Chondrocyte (in vitro differentiated cells): ENCODE data around the gene C1orf210. TPM values are rescaled to one million over a fixed set of nuclear protein-coding genes. Genes with fewer than 3 reads are reported as not detected.

Experiments used
- DNase-seq: peaks from one replicate; pipeline ENCODE4 v3.0.0; 2021; ENCODE audit warnings: mixed read lengths, low spot score
- H3K27ac Mint-ChIP-seq: one replicate; pipeline ENCODE4 v1.8.0; 2021; ENCODE audit warnings: mild to moderate bottlenecking, moderate library complexity, mixed read lengths; ENCODE audit not compliant: unreplicated experiment
- H3K27me3 Mint-ChIP-seq: 2 replicates; pipeline ENCODE4 v1.8.0; 2021; ENCODE audit warnings: low read depth, mixed read lengths
- H3K36me3 Mint-ChIP-seq: 2 replicates; pipeline ENCODE4 v1.8.0; 2021; ENCODE audit warnings: low read depth, mixed read lengths
- H3K4me1 Mint-ChIP-seq: 2 replicates; pipeline ENCODE4 v1.8.0; 2021; ENCODE audit warnings: low read depth, mild to moderate bottlenecking, mixed read lengths
- H3K4me3 Mint-ChIP-seq: one replicate; pipeline ENCODE4 v1.8.0; 2021; ENCODE audit warnings: mild to moderate bottlenecking, moderate library complexity, mixed read lengths; ENCODE audit not compliant: unreplicated experiment
- H3K9me3 Mint-ChIP-seq: 2 replicates; pipeline ENCODE4 v1.8.0; 2021; ENCODE audit warnings: low read depth, mixed read lengths
- total RNA-seq: library from RNA; stranded (reverse); gene quantifications from 3 replicates; pipeline ENCODE4 v1.2.1, GENCODE V29; 2021
- TF ChIP-seq, protein P1 (sequence below): fragments of 200-600 bp; sonication (generic); IDR thresholded peaks from 2 replicates; pipeline ENCODE4 v1.5.0; 2021; ENCODE audit warnings: antibody characterized with exemption, mild to moderate bottlenecking, moderate library complexity

Gene C1orf210
- total RNA-seq, 1 donor from 2014 or later, result not detected

DNA sequence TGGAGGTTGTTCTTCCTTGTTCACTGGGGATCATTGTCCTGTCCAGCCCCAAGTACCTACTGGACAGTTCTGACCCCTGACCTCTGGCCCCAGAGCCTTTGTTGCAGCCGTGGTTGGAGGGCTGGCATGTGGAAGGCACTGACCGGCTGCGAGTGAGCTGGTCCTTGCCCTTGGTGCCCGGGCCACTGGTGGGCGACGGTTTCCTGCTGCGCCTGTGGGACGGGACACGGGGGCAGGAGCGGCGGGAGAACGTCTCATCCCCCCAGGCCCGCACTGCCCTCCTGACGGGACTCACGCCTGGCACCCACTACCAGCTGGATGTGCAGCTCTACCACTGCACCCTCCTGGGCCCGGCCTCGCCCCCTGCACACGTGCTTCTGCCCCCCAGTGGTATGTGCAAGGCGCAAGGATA is 26.8 kb upstream of the C1orf210 start:
- H3K27ac Mint-ChIP-seq, result no peak overlapping the region
- no peaks in the 10 kb centered on the region for H3K4me1 Mint-ChIP-seq
- TF ChIP-seq, protein P1, sequence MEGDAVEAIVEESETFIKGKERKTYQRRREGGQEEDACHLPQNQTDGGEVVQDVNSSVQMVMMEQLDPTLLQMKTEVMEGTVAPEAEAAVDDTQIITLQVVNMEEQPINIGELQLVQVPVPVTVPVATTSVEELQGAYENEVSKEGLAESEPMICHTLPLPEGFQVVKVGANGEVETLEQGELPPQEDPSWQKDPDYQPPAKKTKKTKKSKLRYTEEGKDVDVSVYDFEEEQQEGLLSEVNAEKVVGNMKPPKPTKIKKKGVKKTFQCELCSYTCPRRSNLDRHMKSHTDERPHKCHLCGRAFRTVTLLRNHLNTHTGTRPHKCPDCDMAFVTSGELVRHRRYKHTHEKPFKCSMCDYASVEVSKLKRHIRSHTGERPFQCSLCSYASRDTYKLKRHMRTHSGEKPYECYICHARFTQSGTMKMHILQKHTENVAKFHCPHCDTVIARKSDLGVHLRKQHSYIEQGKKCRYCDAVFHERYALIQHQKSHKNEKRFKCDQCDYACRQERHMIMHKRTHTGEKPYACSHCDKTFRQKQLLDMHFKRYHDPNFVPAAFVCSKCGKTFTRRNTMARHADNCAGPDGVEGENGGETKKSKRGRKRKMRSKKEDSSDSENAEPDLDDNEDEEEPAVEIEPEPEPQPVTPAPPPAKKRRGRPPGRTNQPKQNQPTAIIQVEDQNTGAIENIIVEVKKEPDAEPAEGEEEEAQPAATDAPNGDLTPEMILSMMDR, result no peak
- H3K27me3 Mint-ChIP-seq, result no peaks in the 10 kb centered on the region
- no peak overlapping the region for H3K4me3 Mint-ChIP-seq
- no peaks in the 10 kb centered on the region for H3K9me3 Mint-ChIP-seq
- no peak for DNase-seq
- no peaks in the 10 kb centered on the region for H3K36me3 Mint-ChIP-seq

DNA sequence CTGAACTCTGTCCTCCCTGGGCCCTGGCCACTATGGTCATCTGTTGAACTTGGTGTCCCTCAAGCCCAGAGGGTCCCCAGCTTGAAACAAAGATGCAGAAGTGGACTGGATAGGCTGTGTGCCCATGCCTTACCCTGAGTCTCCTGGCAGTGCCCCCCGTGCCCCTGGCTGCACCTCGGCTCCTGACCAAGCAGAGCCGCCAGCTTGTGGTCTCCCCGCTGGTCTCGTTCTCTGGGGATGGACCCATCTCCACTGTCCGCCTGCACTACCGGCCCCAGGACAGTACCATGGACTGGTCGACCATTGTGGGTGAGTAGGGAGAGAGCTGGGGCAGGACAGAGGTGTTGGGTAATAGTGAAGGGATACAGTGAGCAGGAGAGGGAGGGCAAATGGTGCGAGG is 26.1 kb upstream of the C1orf210 start:
- TF ChIP-seq, protein P1, result no peak
- Mint-ChIP-seq H3K4me1 (no peaks in the 10 kb centered on the region), H3K27me3 (no peaks in the 10 kb centered on the region), H3K9me3 (no peaks in the 10 kb centered on the region), H3K27ac (no peak overlapping the region), H3K4me3 (no peak overlapping the region), H3K36me3 (no peaks in the 10 kb centered on the region)
- no peak for DNase-seq

DNA sequence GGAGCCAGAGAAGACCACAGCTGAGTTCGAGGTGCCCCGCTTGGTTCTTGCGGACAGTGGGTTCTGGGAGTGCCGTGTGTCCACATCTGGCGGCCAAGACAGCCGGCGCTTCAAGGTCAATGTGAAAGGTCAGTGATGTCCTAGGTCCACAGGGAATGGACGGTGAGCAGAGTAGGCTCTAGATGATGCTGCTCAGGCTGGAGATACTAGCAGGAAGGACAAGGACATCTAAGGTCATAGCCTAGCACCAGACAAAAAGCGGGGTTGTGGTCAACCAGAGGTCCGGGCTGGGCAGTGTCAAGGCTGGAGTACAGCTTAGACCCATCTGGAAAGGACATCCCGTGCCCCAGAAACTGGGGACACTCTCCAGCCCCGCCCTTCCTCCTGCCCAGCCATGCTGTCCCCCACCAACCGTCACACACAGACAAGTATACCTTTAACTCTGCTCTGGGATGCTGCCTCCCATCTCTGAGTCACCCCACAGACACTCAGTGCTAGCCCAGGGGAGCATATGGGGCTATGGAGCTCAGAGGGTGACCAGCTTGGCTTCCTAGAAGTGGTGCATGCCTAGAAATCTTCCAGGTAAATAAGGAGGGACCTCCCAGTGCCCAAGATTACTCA is 24.1 kb upstream of the C1orf210 start:
- H3K27me3 Mint-ChIP-seq, result peaks cover 3% of the 10 kb centered on the region
- no peak overlapping the region for H3K27ac Mint-ChIP-seq
- H3K36me3 Mint-ChIP-seq, result no peaks in the 10 kb centered on the region
- TF ChIP-seq, protein P1, result no peak
- H3K4me3 Mint-ChIP-seq, result no peak overlapping the region
- no peaks in the 10 kb centered on the region for H3K9me3 Mint-ChIP-seq
- DNase-seq, result no peak
- no peaks in the 10 kb centered on the region for H3K4me1 Mint-ChIP-seq

DNA sequence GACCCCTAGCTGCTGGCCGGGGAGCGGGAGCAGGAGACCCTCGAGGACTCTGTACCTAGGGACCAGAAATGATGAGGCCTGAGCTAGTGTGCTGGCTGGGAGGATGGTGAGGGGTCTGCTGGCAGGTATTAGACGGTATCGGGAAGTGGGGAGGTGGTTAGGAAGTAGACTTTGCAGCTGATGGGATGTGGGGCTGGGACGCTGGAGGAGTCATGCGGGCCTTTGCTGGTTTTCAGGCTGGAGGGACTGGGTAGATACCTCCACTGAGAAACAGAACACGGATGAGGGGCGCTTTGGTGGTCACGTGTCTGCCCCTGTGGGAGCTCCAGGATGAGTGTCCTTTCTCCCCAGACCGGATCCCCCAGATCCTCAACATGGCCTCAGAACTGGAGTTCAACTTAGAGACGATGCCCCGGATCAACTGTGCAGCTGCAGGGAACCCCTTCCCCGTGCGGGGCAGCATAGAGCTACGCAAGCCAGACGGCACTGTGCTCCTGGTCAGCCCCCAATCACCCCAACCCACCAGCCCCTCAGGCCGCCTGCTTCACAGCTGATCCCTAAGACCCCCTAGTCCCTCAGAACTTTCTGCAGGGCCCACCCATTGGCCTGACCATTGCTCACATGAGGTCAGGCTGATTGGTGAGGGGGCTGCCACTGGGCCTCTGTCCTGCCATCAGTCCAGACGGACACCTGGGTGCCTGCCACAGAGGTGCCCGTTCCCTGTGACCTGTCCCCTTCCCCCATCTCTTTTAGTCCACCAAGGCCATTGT is 23.4 kb upstream of the C1orf210 start:
- TF ChIP-seq, protein P1, result no peak
- no peak overlapping the region for H3K27ac Mint-ChIP-seq

DNA sequence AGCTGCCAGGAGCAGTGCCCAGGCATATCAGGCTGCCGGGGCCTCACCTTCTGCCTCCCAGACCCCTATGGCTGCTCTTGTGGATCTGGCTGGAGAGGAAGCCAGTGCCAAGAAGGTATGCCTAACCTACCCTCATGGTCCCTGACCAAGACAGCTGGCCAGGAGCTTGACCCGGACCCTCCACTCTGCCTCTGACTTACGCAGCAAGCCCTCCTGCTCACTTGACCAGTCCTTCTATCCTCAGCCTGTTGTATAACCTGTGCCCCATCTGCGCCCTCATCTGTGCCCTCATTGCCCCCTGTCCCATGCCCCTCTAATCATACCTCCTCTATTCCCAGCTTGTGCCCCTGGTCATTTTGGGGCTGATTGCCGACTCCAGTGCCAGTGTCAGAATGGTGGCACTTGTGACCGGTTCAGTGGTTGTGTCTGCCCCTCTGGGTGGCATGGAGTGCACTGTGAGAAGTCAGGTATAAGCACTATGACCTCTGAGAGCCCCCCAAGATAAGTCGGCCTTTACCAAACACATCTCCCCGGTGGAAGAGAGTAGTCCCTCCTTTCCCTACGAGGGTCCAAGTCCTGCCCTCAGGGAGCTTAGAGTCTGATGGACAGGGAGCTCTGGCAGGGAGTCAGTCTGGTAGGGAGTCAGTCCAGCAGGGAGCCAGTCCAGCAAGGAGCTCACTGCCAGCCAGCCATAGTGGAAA is 22.2 kb upstream of the C1orf210 start:
- Mint-ChIP-seq H3K4me3 (no peak overlapping the region), H3K36me3 (no peaks in the 10 kb centered on the region), H3K27ac (no peak overlapping the region), H3K27me3 (peaks cover 3% of the 10 kb centered on the region), H3K4me1 (no peaks in the 10 kb centered on the region), H3K9me3 (no peaks in the 10 kb centered on the region)
- peak; percentile 72 for DNase-seq
- TF ChIP-seq, protein P1, result no peak

More for the DNA sequence above, 23.4 kb upstream of the C1orf210 start:
- no peaks in the 10 kb centered on the region for H3K9me3 Mint-ChIP-seq
- H3K36me3 Mint-ChIP-seq, result no peaks in the 10 kb centered on the region
- no peak overlapping the region for H3K4me3 Mint-ChIP-seq
- peaks cover 3% of the 10 kb centered on the region for H3K27me3 Mint-ChIP-seq
- DNase-seq, result no peak
- H3K4me1 Mint-ChIP-seq, result no peaks in the 10 kb centered on the region
